Neural cell (in vitro differentiated cells): ENCODE results near the gene MEOX1. TPM values are rescaled to one million over a fixed set of nuclear protein-coding genes. Genes with fewer than 3 reads are reported as not detected.

Experiments
- H2AFZ ChIP-seq: fragments of 200-600, 300-800 bp; sonication (generic), shearing (Covaris generic); 2 replicates; pipeline ENCODE4 v1.6.0; 2014; ENCODE audit warnings: low read depth, mild to moderate bottlenecking, antibody characterized with exemption, low read length, moderate library complexity
- H3F3A ChIP-seq: fragments of 200-600 bp; shearing (Covaris generic); 2 replicates; pipeline ENCODE4 v1.6.1; 2016; ENCODE audit warnings: mild to moderate bottlenecking, moderate library complexity, mixed read lengths, antibody characterized with exemption, low read length; ENCODE audit not compliant: insufficient read depth, poor library complexity, severe bottlenecking
- H3K27ac ChIP-seq: fragments of 200-600, 300-800 bp; sonication (generic), shearing (Covaris generic); 2 replicates; pipeline ENCODE4 v1.5.1; 2014; ENCODE audit warnings: mild to moderate bottlenecking, low read length, moderate library complexity
- H3K27me3 ChIP-seq: fragments of 300-800, 200-600 bp; sonication (generic), shearing (Covaris generic); 2 replicates; pipeline ENCODE4 v1.6.0; 2014; ENCODE audit warnings: mild to moderate bottlenecking, low read depth, low read length, moderate library complexity; ENCODE audit not compliant: insufficient read depth
- H3K36me3 ChIP-seq: fragments of 300-800, 200-600 bp; sonication (generic), shearing (Covaris generic); 2 replicates; pipeline ENCODE4 v1.5.1; 2014; ENCODE audit warnings: mild to moderate bottlenecking, antibody characterized with exemption, low read length, moderate library complexity; ENCODE audit not compliant: insufficient read depth
- H3K4me2 ChIP-seq: fragments of 300-800, 200-600 bp; sonication (generic), shearing (Covaris generic); 2 replicates; pipeline ENCODE4 v1.6.0; 2014; ENCODE audit warnings: mild to moderate bottlenecking, low read length
- H3K4me3 ChIP-seq: fragments of 300-800, 200-600 bp; sonication (generic), shearing (Covaris generic); 2 replicates; pipeline ENCODE4 v1.5.1; 2014; ENCODE audit warnings: mild to moderate bottlenecking, low read length, moderate library complexity
- H3K79me2 ChIP-seq: fragments of 200-600 bp; shearing (Covaris generic); replicated peaks from 2 replicates; pipeline ENCODE4 v1.6.0; 2014; ENCODE audit warnings: mild to moderate bottlenecking, low read length, moderate library complexity; ENCODE audit not compliant: insufficient read depth
- H3K9ac ChIP-seq: fragments of 300-800, 200-600 bp; sonication (generic), shearing (Covaris generic); 2 replicates; pipeline ENCODE4 v1.6.1; 2016; ENCODE audit warnings: mild to moderate bottlenecking, low read length, mixed read lengths
- H3K9me2 ChIP-seq: fragments of 200-600 bp; shearing (Covaris generic); 2 replicates; pipeline ENCODE4 v1.6.1; 2016; ENCODE audit warnings: mild to moderate bottlenecking, low read length, mixed read lengths; ENCODE audit not compliant: insufficient read depth
- H3K9me3 ChIP-seq: fragments of 200-600, 300-800 bp; sonication (generic), shearing (Covaris generic); 2 replicates; pipeline ENCODE4 v1.6.1; 2016; ENCODE audit warnings: mild to moderate bottlenecking, mixed run types, low read length, moderate library complexity, mixed read lengths
- H4K20me1 ChIP-seq: fragments of 200-600 bp; shearing (Covaris generic); 2 replicates; pipeline ENCODE4 v1.6.1; 2016; ENCODE audit warnings: mild to moderate bottlenecking, mixed run types; ENCODE audit not compliant: insufficient read depth
- EP300 ChIP-seq: fragments of 450-650 bp; conservative IDR thresholded peaks from 2 replicates; pipeline ENCODE4 v1.6.1; 2014; ENCODE audit warnings: antibody characterized with exemption, mild to moderate bottlenecking, moderate library complexity; ENCODE audit not compliant: poor library complexity, severe bottlenecking
- EZH2 ChIP-seq: fragments of 200-600, 300-800 bp; shearing (Covaris generic), sonication (generic); IDR thresholded peaks from 2 replicates; pipeline ENCODE4 v1.6.1; 2014; ENCODE audit warnings: antibody characterized with exemption, low read length, borderline replicate concordance, mild to moderate bottlenecking; ENCODE audit not compliant: insufficient read depth, poor library complexity, severe bottlenecking
- MXI1 ChIP-seq: fragments of 450-650 bp; conservative IDR thresholded peaks from 2 replicates; pipeline ENCODE4 v1.6.1; 2014; ENCODE audit warnings: antibody characterized with exemption, mild to moderate bottlenecking; ENCODE audit not compliant: poor library complexity, severe bottlenecking
- POLR2AphosphoS5 ChIP-seq: IDR thresholded peaks from 2 replicates; pipeline ENCODE4 v1.6.1; 2012
- RAD21 ChIP-seq: fragments of 450-650 bp; conservative IDR thresholded peaks from 2 replicates; pipeline ENCODE4 v1.6.1; 2014; ENCODE audit warnings: antibody characterized with exemption, mild to moderate bottlenecking, moderate library complexity
- SMC3 ChIP-seq: fragments of 450-650 bp; conservative IDR thresholded peaks from 2 replicates; pipeline ENCODE4 v1.6.1; 2014; ENCODE audit warnings: antibody characterized with exemption, mild to moderate bottlenecking, moderate library complexity; ENCODE audit not compliant: poor library complexity
- TAF1 ChIP-seq: IDR thresholded peaks from 2 replicates; pipeline ENCODE4 v1.6.1; 2012; ENCODE audit warnings: low read depth
- polyA plus RNA-seq: library from polyadenylated mRNA; depleted of rRNA; stranded (reverse); fragments of >200 nt; gene quantifications from 2 replicates; pipeline ENCODE4 v1.2.3, GENCODE V29; 2014
- TF ChIP-seq, protein P1 (sequence below): fragments of 450-650 bp; IDR thresholded peaks from 2 replicates; pipeline ENCODE4 v1.5.1; 2014; ENCODE audit warnings: antibody characterized with exemption, mild to moderate bottlenecking, moderate library complexity; ENCODE audit not compliant: poor library complexity, severe bottlenecking
- TF ChIP-seq, protein P2 (sequence below): IDR thresholded peaks from 2 replicates; pipeline ENCODE4 v1.6.1; 2012; ENCODE audit warnings: borderline replicate concordance

MEOX1 gene
- polyA plus RNA-seq, 1 donor from 2014 or later = 0.50 TPM

DNA sequence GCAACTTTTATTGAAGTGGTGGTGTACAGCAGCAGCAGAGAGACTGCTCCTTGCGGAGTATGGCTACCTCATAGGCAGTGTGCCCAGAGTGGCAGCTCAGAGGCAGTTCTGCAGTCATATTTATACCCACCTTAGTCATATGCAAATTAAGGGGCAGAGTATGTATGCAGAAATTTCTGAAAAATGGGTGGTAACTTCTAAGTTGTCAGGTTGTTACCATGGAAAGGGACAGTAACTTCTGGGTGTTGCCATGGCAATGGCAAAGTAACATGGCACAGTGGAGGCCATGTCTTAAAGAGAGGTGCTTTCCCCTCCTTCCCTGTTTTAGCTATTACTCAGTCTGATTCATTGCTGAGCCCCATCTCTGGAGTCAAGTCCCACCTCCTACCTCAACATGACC is 53.4 kb downstream of the MEOX1 start:
- no peak overlapping the region for H3K4me2 ChIP-seq
- H3F3A ChIP-seq = no peaks in the 10 kb centered on the region
- no peaks in the 10 kb centered on the region for H3K9me3 ChIP-seq
- H3K36me3 ChIP-seq = no peaks in the 10 kb centered on the region
- no peak overlapping the region for H3K4me3 ChIP-seq
- no peaks in the 10 kb centered on the region for H4K20me1 ChIP-seq
- no peak overlapping the region for H3K27ac ChIP-seq
- no peak overlapping the region for H2AFZ ChIP-seq
- H3K79me2 ChIP-seq = no peaks in the 10 kb centered on the region
- no peak overlapping the region for H3K9ac ChIP-seq
- TF ChIP-seq RAD21 (no peak), EP300 (no peak), TAF1 (no peak), SMC3 (no peak), POLR2AphosphoS5 (no peak), MXI1 (no peak), EZH2 (no peak)
- TF ChIP-seq, protein P1, sequence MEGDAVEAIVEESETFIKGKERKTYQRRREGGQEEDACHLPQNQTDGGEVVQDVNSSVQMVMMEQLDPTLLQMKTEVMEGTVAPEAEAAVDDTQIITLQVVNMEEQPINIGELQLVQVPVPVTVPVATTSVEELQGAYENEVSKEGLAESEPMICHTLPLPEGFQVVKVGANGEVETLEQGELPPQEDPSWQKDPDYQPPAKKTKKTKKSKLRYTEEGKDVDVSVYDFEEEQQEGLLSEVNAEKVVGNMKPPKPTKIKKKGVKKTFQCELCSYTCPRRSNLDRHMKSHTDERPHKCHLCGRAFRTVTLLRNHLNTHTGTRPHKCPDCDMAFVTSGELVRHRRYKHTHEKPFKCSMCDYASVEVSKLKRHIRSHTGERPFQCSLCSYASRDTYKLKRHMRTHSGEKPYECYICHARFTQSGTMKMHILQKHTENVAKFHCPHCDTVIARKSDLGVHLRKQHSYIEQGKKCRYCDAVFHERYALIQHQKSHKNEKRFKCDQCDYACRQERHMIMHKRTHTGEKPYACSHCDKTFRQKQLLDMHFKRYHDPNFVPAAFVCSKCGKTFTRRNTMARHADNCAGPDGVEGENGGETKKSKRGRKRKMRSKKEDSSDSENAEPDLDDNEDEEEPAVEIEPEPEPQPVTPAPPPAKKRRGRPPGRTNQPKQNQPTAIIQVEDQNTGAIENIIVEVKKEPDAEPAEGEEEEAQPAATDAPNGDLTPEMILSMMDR = no peak
- TF ChIP-seq, protein P2, sequence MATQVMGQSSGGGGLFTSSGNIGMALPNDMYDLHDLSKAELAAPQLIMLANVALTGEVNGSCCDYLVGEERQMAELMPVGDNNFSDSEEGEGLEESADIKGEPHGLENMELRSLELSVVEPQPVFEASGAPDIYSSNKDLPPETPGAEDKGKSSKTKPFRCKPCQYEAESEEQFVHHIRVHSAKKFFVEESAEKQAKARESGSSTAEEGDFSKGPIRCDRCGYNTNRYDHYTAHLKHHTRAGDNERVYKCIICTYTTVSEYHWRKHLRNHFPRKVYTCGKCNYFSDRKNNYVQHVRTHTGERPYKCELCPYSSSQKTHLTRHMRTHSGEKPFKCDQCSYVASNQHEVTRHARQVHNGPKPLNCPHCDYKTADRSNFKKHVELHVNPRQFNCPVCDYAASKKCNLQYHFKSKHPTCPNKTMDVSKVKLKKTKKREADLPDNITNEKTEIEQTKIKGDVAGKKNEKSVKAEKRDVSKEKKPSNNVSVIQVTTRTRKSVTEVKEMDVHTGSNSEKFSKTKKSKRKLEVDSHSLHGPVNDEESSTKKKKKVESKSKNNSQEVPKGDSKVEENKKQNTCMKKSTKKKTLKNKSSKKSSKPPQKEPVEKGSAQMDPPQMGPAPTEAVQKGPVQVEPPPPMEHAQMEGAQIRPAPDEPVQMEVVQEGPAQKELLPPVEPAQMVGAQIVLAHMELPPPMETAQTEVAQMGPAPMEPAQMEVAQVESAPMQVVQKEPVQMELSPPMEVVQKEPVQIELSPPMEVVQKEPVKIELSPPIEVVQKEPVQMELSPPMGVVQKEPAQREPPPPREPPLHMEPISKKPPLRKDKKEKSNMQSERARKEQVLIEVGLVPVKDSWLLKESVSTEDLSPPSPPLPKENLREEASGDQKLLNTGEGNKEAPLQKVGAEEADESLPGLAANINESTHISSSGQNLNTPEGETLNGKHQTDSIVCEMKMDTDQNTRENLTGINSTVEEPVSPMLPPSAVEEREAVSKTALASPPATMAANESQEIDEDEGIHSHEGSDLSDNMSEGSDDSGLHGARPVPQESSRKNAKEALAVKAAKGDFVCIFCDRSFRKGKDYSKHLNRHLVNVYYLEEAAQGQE = no peak
- no peaks in the 10 kb centered on the region for H3K9me2 ChIP-seq
- H3K27me3 ChIP-seq = no peaks in the 10 kb centered on the region

DNA sequence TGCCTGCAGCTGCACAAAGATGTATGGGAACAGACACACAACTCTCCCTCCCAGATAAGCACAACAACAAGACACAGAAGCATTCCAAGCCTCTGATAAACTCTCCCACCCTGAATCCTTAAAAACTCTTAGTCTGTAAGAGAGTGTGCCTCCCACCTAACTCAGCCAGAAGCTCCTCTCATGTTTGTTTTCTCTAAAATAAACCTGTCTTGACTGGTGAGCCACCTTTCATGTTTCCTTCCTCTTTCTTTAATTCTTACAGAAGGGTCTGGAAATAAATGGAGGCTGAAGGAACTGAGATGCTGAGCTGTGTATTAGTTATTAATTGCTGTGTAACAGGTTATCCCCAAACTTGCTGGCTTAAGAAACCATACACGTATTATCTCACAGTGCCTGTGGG is 57.2 kb downstream of the MEOX1 start:
- TF ChIP-seq TAF1 = no peak
- H3F3A ChIP-seq = no peaks in the 10 kb centered on the region
- no peak overlapping the region for H3K27ac ChIP-seq
- H4K20me1 ChIP-seq = no peaks in the 10 kb centered on the region
- H3K4me2 ChIP-seq = no peak overlapping the region
- no peak overlapping the region for H3K4me3 ChIP-seq
- no peaks in the 10 kb centered on the region for H3K79me2 ChIP-seq
- no peaks in the 10 kb centered on the region for H3K36me3 ChIP-seq
- H2AFZ ChIP-seq = no peak overlapping the region
- H3K9me2 ChIP-seq = no peaks in the 10 kb centered on the region
- no peaks in the 10 kb centered on the region for H3K27me3 ChIP-seq
- no peak overlapping the region for H3K9ac ChIP-seq
- H3K9me3 ChIP-seq = no peaks in the 10 kb centered on the region

DNA sequence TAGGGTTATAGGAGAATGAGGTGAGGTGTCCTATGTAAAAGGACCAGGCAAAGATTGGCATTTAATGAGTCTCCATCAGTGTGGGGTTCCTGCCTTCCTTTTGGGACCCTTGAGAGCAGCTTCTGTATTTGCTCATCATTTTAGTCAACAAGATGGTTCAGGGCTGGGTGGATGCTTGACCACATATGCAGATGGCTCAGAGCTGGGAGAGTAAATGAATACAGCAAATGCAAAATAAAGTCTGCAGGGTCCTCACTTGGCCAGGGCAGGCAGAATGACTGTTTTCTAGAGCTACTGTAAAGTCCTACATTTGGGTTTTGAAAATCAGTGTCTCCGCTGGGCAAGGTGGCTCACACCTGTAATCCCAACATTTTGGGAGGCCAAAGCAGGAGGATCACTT is 58.4 kb downstream of the MEOX1 start:
- Histone ChIP-seq H3K27ac (no peak overlapping the region), H3K9me3 (no peaks in the 10 kb centered on the region), H3K9ac (no peak overlapping the region), H3K4me3 (no peak overlapping the region), H3K9me2 (no peaks in the 10 kb centered on the region), H3K36me3 (no peaks in the 10 kb centered on the region), H3K79me2 (no peaks in the 10 kb centered on the region), H2AFZ (no peak overlapping the region), H3F3A (no peaks in the 10 kb centered on the region), H3K27me3 (no peaks in the 10 kb centered on the region), H4K20me1 (no peaks in the 10 kb centered on the region), H3K4me2 (no peak overlapping the region)
- TF ChIP-seq TAF1 = no peak
- TF ChIP-seq, protein P1 = no peak
- TF ChIP-seq, protein P2 = no peak
- no peak for TF ChIP-seq EZH2
- TF ChIP-seq SMC3 = no peak
- no peak for TF ChIP-seq RAD21
- TF ChIP-seq POLR2AphosphoS5 = no peak
- no peak for TF ChIP-seq MXI1
- TF ChIP-seq EP300 = no peak
